ENCODE data around the gene RBCK1.
"Not testable (repeated sequence)": the region's sequence is repeated elsewhere in the genome, so short reads cannot be mapped to it uniquely, and the experiment has no call there.

Gene RBCK1

DNA sequence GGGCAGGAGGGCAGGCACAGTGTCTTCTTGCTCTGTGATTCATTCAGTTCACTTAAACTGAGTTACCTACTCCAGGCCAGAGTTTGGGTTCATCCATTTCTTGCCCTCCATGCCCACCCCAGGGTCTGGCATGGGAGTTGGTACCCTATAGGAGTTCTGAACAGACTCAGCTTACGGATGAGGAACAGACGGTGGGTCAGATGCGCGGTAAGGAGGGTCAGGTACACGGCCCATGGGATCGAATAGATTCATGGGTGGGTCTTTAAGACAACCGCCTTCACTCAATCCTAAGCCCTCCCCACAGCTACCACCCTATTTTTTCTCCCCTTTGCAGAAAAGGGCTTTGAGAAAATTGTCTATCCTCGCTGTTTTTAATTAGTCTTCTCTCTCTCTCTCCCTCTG is 40.6 kb upstream of the RBCK1 start:
- H3K9me3 ChIP-seq (ENCODE audit: control insufficient read depth, insufficient read depth, low read length): no peaks in the 10 kb centered on the region
- no peaks in the 10 kb centered on the region for H3K27me3 ChIP-seq (ENCODE audit: control insufficient read depth, insufficient read depth, low read length)
- DNase-seq (ENCODE audit: low read depth, low spot score): no peak
- WGBS (ENCODE audit: insufficient coverage, insufficient read length): no CpG with 5 or more reads among the region's 8 CpGs
- no peaks in the 10 kb centered on the region; the same call in 1 of the 2 replicates for H3K4me1 ChIP-seq (ENCODE audit: control insufficient read depth, insufficient read depth, low read length)
- H3K4me3 ChIP-seq (ENCODE audit: low read length): no peak overlapping the region
- H3K36me3 ChIP-seq (ENCODE audit: control insufficient read depth, insufficient read depth, low read length): no peaks in the 10 kb centered on the region
- no peak overlapping the region for H3K27ac ChIP-seq (ENCODE audit: low read length)

DNA sequence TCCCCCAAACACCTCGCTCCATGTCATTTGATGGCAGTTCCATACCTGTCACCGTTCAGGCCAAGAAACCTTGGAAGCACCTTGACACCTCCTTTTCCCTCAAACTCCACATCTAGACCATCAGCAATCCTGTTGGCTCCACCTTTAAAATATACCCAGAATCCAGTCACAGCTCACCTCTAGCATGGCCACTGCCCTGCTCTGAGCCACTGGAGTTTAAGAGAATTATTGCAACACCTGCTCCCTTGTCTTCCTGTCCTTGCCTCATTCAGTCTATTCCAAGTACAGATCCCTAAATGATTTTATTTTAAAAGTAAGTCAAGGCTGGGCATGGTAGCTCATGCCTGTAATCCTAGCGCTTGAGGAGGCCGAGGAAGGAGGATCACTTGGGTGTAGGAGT is 39.2 kb upstream of the RBCK1 start:
- Histone ChIP-seq H3K4me3 (ENCODE audit: low read length) (no peak overlapping the region), H3K27ac (ENCODE audit: low read length) (no peak overlapping the region), H3K9me3 (ENCODE audit: control insufficient read depth, insufficient read depth, low read length) (no peaks in the 10 kb centered on the region), H3K27me3 (ENCODE audit: control insufficient read depth, insufficient read depth, low read length) (no peaks in the 10 kb centered on the region), H3K36me3 (ENCODE audit: control insufficient read depth, insufficient read depth, low read length) (no peaks in the 10 kb centered on the region), H3K4me1 (ENCODE audit: control insufficient read depth, insufficient read depth, low read length) (no peaks in the 10 kb centered on the region; the same call in 1 of the 2 replicates)
- no CpG with 5 or more reads among the region's 4 CpGs for WGBS (ENCODE audit: insufficient coverage, insufficient read length)
- no peak for DNase-seq (ENCODE audit: low read depth, low spot score)

DNA sequence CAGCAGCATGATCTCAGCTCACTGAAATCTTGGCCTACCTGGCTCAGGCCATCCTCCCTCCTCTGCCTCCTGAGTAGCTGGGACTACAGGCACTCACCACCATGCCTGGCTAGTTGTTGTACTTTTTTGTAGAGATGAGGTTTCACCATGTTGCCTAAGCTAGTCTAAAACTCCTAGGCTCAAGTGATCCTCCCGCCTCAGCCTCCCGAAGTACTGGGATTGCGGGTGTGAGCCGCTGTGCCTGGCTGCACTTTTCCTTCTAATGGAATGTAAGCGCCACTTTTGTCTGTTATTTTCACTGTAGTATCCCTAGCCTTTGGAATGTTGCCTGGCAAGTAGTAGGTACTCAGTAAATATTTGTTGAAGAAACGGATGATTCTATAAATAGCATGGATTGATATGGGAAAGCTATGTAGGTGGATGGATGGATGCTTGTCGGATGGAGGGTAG is 37.9 kb upstream of the RBCK1 start:
- H3K27ac ChIP-seq (ENCODE audit: low read length): no peak overlapping the region
- no peaks in the 10 kb centered on the region; the same call in 1 of the 2 replicates for H3K4me1 ChIP-seq (ENCODE audit: control insufficient read depth, insufficient read depth, low read length)
- no peaks in the 10 kb centered on the region for H3K9me3 ChIP-seq (ENCODE audit: control insufficient read depth, insufficient read depth, low read length)
- no peak for DNase-seq (ENCODE audit: low read depth, low spot score)
- no CpG with 5 or more reads among the region's 7 CpGs for WGBS (ENCODE audit: insufficient coverage, insufficient read length)
- H3K27me3 ChIP-seq (ENCODE audit: control insufficient read depth, insufficient read depth, low read length): no peaks in the 10 kb centered on the region
- H3K4me3 ChIP-seq (ENCODE audit: low read length): no peak overlapping the region
- H3K36me3 ChIP-seq (ENCODE audit: control insufficient read depth, insufficient read depth, low read length): no peaks in the 10 kb centered on the region

DNA sequence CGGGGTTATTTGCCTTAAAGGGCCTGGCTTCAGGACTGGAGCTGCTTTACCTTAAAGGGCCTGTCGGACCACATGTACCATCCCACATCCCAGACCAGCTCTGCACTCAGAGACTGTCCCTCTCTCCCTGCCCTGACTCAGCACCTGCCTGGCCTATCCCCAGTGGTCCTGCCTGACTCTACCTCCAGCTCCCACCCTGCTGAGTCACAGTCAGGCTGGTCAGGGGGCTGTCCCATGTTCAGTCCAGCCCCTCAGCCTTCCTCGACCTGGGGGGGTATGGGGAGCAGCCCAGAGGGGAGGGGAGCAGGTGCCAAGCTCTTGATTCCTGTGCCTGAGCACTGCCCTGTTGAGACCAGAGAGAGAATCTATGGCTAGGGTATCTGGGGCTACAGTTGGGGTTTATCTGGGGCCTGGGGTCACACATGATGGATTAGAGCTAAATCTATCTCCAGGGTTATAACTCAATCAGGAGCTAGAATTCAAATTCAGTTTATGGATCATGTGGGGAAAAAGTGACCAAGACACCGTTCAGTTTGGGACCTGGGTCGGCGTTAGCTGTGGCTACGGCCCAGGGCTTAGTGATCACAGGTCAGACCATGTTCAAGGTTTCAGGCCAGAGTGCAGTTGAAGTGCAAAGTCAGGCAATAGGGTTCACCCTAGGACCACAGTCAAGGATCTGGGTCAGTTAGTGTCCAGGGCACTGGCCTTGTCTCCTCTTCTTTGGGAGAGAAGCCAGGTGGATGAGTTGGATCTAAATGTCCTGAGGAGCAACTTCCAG is 36.9 kb upstream of the RBCK1 start:
- H3K4me1 ChIP-seq (ENCODE audit: control insufficient read depth, insufficient read depth, low read length): no peaks in the 10 kb centered on the region; the same call in 1 of the 2 replicates
- no peak overlapping the region for H3K27ac ChIP-seq (ENCODE audit: low read length)
- H3K36me3 ChIP-seq (ENCODE audit: control insufficient read depth, insufficient read depth, low read length): no peaks in the 10 kb centered on the region
- H3K4me3 ChIP-seq (ENCODE audit: low read length): no peak overlapping the region
- DNase-seq (ENCODE audit: low read depth, low spot score): no peak
- H3K9me3 ChIP-seq (ENCODE audit: control insufficient read depth, insufficient read depth, low read length): no peaks in the 10 kb centered on the region
- whole genome bisulfite sequencing (ENCODE audit: insufficient coverage, insufficient read length): no CpG with 5 or more reads among the region's 7 CpGs
- no peaks in the 10 kb centered on the region for H3K27me3 ChIP-seq (ENCODE audit: control insufficient read depth, insufficient read depth, low read length)

DNA sequence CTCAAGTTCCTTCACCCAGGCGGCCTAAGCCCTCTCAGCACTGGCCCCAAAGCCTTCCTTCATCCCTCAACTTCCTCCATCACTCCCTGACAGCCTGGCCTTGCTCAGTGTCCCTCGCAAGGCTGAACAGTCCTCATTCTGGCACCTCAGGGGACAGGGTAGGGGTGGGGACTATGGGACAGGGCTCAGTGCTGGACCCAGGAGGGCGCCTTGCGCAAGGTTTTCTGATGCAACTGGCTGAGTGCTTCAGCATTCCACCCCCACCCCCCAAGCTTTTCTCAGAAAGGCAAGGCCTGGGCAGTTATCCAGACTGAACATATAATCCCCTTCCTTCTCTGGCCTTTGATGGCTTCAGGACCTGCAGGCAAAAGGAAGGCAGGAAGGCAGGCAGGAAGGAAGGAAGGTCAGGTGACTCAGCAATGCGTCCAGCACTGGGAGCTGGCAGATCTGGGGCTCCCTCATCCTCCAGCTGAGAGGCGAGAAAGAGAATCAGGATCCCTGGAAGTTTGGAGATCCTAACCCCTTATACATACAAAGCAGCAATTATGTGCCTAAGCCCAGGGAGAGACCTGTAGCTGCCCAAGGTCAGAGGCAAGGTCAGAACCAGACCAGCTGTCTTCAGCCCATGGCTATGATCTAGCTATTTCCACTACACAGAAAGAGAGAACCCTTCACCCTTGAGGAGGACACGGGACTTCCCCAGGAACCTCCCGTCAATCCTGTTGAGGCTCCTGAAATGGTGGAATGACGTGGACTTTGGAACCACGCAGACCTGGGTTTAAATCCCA is 36.1 kb upstream of the RBCK1 start:
- no peak for DNase-seq (ENCODE audit: low read depth, low spot score)
- Histone ChIP-seq H3K4me3 (ENCODE audit: low read length) (no peak overlapping the region), H3K4me1 (ENCODE audit: control insufficient read depth, insufficient read depth, low read length) (no peaks in the 10 kb centered on the region; the same call in 1 of the 2 replicates), H3K9me3 (ENCODE audit: control insufficient read depth, insufficient read depth, low read length) (no peaks in the 10 kb centered on the region), H3K36me3 (ENCODE audit: control insufficient read depth, insufficient read depth, low read length) (no peaks in the 10 kb centered on the region), H3K27ac (ENCODE audit: low read length) (no peak overlapping the region), H3K27me3 (ENCODE audit: control insufficient read depth, insufficient read depth, low read length) (no peaks in the 10 kb centered on the region)
- WGBS (ENCODE audit: insufficient coverage, insufficient read length): no CpG with 5 or more reads among the region's 10 CpGs

DNA sequence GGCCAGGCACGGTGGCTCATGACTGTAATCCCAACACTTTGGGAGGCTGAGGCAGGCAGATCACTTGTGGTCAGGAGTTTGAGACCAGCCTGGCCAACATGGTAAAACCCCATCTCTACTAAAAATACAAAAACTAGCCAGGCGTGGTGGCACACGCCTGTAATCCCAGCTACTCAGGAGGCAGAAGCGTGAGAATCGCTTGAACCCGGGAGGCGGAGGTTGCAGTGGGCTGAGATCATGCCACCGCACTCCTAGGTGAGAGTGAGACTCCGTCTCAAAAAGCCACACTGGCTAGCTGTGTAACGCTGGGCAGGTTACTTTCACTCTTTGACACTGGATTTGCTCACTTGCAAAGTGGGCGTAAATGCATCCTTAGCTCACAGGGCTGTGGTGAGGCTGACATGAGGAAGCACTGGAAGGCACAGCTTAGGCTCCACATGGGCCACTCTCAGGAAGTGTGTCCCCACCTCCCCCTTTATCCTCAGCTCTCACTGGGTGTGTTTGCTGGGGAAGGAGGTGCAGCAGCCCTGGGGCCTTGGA is 35.5 kb upstream of the RBCK1 start:
- H3K4me3 ChIP-seq (ENCODE audit: low read length); H3K4me1 ChIP-seq (ENCODE audit: control insufficient read depth, insufficient read depth, low read length); H3K27me3 ChIP-seq (ENCODE audit: control insufficient read depth, insufficient read depth, low read length); H3K27ac ChIP-seq (ENCODE audit: low read length); DNase-seq (ENCODE audit: low read depth, low spot score); H3K9me3 ChIP-seq (ENCODE audit: control insufficient read depth, insufficient read depth, low read length); H3K36me3 ChIP-seq (ENCODE audit: control insufficient read depth, insufficient read depth, low read length): not testable (repeated sequence)
- WGBS (ENCODE audit: insufficient coverage, insufficient read length): no CpG with 5 or more reads among the region's 11 CpGs

DNA sequence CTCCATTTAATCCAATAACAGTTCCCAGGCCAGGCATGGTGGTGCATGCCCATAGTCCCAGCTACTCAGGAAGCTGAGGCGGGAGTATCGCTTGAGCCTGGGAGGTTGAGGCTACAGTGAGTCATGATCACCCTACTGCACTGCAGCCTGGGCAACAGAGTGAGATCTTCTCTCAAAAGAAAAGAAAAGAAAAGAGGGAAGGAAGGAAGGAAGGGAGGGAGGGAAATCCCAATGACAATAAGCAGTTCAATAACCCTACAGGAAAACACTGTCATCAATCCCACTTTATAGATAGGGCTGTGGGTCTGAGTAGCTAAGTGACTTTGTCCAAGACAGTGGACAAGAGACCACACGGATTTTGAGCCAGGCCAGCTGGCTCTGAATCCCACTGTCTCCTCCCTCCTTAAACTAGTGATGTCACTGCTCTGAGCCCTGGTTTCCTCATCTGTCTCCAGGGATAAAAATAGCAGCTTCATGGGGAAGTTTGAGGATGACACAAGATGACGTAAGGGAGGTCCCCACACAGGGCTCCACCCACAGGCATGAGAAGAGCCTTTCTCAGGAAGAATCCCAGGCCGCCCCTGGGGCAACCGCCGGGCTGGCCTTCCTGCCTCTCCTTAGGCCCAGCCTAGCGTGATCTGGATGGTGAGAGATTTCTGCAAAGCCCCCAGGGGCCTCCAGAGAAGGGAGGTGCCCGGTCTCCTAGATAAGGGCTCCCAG is 34.8 kb upstream of the RBCK1 start:
- DNase-seq (ENCODE audit: low read depth, low spot score): no peak
- no peaks in the 10 kb centered on the region; the same call in 1 of the 2 replicates for H3K4me1 ChIP-seq (ENCODE audit: control insufficient read depth, insufficient read depth, low read length)
- no peak overlapping the region for H3K4me3 ChIP-seq (ENCODE audit: low read length)
- no CpG with 5 or more reads among the region's 9 CpGs for WGBS (ENCODE audit: insufficient coverage, insufficient read length)
- no peak overlapping the region for H3K27ac ChIP-seq (ENCODE audit: low read length)
- H3K9me3 ChIP-seq (ENCODE audit: control insufficient read depth, insufficient read depth, low read length): no peaks in the 10 kb centered on the region
- no peaks in the 10 kb centered on the region for H3K27me3 ChIP-seq (ENCODE audit: control insufficient read depth, insufficient read depth, low read length)
- no peaks in the 10 kb centered on the region for H3K36me3 ChIP-seq (ENCODE audit: control insufficient read depth, insufficient read depth, low read length)

DNA sequence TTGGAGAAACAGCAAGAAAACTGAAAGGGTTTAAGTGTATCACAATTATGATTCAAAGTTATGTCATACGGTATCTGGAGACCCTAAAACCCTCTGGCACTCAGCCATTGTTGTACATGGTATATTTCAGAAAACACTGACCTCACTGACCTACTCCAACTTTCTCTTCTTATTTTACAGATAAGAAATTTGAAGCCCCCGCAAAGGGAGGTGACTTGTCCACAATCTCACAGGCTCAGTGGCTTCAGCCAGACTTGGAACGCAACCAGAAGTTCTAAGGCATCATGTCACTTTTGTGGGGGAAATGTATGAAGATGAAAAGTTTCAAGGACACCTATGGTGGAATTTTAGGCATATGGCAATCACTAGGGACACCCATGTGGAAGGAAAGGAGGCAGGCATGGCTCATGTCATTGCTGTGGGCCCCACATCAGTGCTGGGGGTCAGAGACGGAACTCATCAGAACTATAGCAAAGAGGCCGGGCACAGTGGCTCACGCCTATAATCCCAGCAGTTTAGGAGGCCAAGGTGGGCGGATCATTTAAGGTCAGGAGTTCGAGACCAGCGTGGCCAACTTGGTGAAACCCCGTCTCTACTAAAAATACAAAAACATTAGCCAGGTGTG is 32.7 kb upstream of the RBCK1 start:
- H3K4me3 ChIP-seq (ENCODE audit: low read length): no peak overlapping the region
- H3K36me3 ChIP-seq (ENCODE audit: control insufficient read depth, insufficient read depth, low read length): no peaks in the 10 kb centered on the region
- H3K9me3 ChIP-seq (ENCODE audit: control insufficient read depth, insufficient read depth, low read length): no peaks in the 10 kb centered on the region
- DNase-seq (ENCODE audit: low read depth, low spot score): no peak
- H3K4me1 ChIP-seq (ENCODE audit: control insufficient read depth, insufficient read depth, low read length): no peaks in the 10 kb centered on the region; the same call in 1 of the 2 replicates
- no peak overlapping the region for H3K27ac ChIP-seq (ENCODE audit: low read length)
- WGBS (ENCODE audit: insufficient coverage, insufficient read length): no CpG with 5 or more reads among the region's 10 CpGs
- no peaks in the 10 kb centered on the region for H3K27me3 ChIP-seq (ENCODE audit: control insufficient read depth, insufficient read depth, low read length)

DNA sequence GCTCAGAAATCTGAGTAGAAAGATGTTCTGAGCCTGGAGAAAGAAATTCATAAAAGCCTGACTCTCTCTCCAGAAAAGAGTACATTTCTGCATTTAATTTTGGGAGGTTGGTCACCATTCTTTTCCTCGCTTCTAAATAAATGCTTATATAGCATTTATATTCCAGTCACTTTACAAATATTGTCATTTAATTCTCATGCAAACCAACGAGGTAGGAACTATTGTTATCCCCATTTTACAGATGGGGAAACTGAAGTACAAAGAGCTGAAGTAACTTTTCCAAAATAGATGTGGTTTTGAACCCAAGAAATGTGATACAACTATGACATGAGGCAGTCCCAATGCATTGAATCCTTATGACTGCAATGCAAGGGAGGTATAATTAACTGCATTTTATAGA is 32.0 kb upstream of the RBCK1 start:
- H3K27ac ChIP-seq (ENCODE audit: low read length): no peak overlapping the region
- H3K27me3 ChIP-seq (ENCODE audit: control insufficient read depth, insufficient read depth, low read length): no peaks in the 10 kb centered on the region
- no peaks in the 10 kb centered on the region for H3K36me3 ChIP-seq (ENCODE audit: control insufficient read depth, insufficient read depth, low read length)
- H3K4me1 ChIP-seq (ENCODE audit: control insufficient read depth, insufficient read depth, low read length): no peaks in the 10 kb centered on the region; the same call in 1 of the 2 replicates
- H3K4me3 ChIP-seq (ENCODE audit: low read length): no peak overlapping the region
- DNase-seq (ENCODE audit: low read depth, low spot score): no peak
- H3K9me3 ChIP-seq (ENCODE audit: control insufficient read depth, insufficient read depth, low read length): no peaks in the 10 kb centered on the region
- WGBS (ENCODE audit: insufficient coverage, insufficient read length): no CpG with 5 or more reads among the region's 2 CpGs

DNA sequence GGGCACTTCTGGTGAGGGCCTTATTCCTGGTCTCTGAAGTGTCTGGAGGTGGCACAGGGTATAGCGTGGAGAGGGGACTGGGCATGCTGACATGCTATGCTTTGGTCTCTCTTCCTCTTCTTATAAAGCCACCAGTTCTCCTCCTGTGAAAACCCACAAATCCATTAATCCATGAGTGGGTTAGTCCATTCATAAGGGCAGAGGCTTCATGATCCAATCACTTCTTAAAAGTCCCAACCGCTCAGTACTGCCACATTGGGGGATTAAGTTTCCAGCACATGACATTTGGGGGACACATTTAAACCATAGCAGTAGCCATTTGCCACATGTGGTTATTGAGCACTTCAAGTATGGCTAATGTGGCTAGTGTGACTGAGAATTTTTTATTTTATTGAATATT is 31.3 kb upstream of the RBCK1 start:
- Histone ChIP-seq H3K36me3 (ENCODE audit: control insufficient read depth, insufficient read depth, low read length) (no peaks in the 10 kb centered on the region), H3K4me1 (ENCODE audit: control insufficient read depth, insufficient read depth, low read length) (peaks cover 1% of the 10 kb centered on the region; the same call in 1 of the 2 replicates), H3K27ac (ENCODE audit: low read length) (no peak overlapping the region), H3K9me3 (ENCODE audit: control insufficient read depth, insufficient read depth, low read length) (no peaks in the 10 kb centered on the region), H3K4me3 (ENCODE audit: low read length) (no peak overlapping the region), H3K27me3 (ENCODE audit: control insufficient read depth, insufficient read depth, low read length) (no peaks in the 10 kb centered on the region)
- no CpG with 5 or more reads among the region's 2 CpGs for whole genome bisulfite sequencing (ENCODE audit: insufficient coverage, insufficient read length)
- no peak for DNase-seq (ENCODE audit: low read depth, low spot score)

Measured in iPS DF 6.9 (cell line).